ENCODE results near the gene AMPD2.

Gene AMPD2

GRCh38 chr1:109644670-109645069 lies 25.0 kb downstream of the AMPD2 start:
- H3K27ac ChIP-seq, result no peak overlapping the region
- TF ChIP-seq CTCF (conservative IDR thresholded peaks at IDR 0.05), result no peak
- TF ChIP-seq ZFX (IDR thresholded peaks at IDR 0.05), result no peak

- TF ChIP-seq CTCF (conservative IDR thresholded peaks at IDR 0.05) (peak; percentile 81), ZFX (IDR thresholded peaks at IDR 0.05) (no peak)
- H3K27ac ChIP-seq, result no peak overlapping the region
Observed at GRCh38 chr1:109649491-109649914, 29.9 kb downstream of the AMPD2 start.

GRCh38 chr1:109650609-109651008 lies 31.0 kb downstream of the AMPD2 start:
- TF ChIP-seq ZFX (IDR thresholded peaks at IDR 0.05) (no peak), CTCF (conservative IDR thresholded peaks at IDR 0.05) (no peak)
- no peak overlapping the region for H3K27ac ChIP-seq

- no peak overlapping the region for H3K27ac ChIP-seq
- no peak for TF ChIP-seq ZFX (IDR thresholded peaks at IDR 0.05)
- TF ChIP-seq CTCF (conservative IDR thresholded peaks at IDR 0.05), result no peak
Observed at GRCh38 chr1:109652402-109652801, 32.8 kb downstream of the AMPD2 start.

GRCh38 chr1:109653306-109653705 lies 33.7 kb downstream of the AMPD2 start:
- no peak overlapping the region for H3K27ac ChIP-seq
- TF ChIP-seq CTCF (conservative IDR thresholded peaks at IDR 0.05), result no peak
- TF ChIP-seq ZFX (IDR thresholded peaks at IDR 0.05), result no peak

- H3K27ac ChIP-seq, result no peak overlapping the region
- no peak for TF ChIP-seq CTCF (conservative IDR thresholded peaks at IDR 0.05)
- TF ChIP-seq ZFX (IDR thresholded peaks at IDR 0.05), result no peak
Observed at GRCh38 chr1:109654519-109654918, 34.9 kb downstream of the AMPD2 start.

- TF ChIP-seq ZFX (IDR thresholded peaks at IDR 0.05), result no peak
- no peak for TF ChIP-seq CTCF (conservative IDR thresholded peaks at IDR 0.05)
- no peak within 1 kb of the TSS for H3K27ac ChIP-seq
Observed at GRCh38 chr1:109655615-109656519, 36.2 kb downstream of the AMPD2 start, which contains the start of gene GSTM4. Gene GSTM4 (plus strand): TSS chr1:109656099. CDS start chr1:109656390, 291 bp downstream.
